RKO (cell line): ENCODE measurements around the gene TCF4.

Experiments used
- DNase-seq: peaks from one replicate; pipeline ENCODE4 v3.0.0-alpha.2; 2016; ENCODE audit warnings: low spot score

TCF4 gene

DNA sequence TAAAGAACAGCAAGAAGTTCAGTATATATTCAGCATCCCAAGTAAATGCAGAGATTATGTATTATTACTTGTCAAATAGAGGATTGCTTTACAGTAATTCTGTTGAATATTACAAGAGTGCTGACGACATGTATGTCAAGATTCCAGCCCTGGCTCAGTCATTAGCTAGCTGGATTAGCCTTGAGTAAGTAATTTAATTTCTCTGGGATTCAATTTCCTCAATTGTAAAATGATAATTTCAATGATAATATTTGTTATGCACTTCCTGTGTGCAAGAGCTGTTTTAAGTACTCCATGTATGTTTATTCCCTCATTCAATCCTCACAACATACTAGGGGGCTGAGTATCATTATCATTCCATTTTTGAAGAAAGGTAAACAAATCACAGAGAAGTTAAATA, 44.0 kb downstream of the TCF4 start:
- no peak for DNase-seq

DNA sequence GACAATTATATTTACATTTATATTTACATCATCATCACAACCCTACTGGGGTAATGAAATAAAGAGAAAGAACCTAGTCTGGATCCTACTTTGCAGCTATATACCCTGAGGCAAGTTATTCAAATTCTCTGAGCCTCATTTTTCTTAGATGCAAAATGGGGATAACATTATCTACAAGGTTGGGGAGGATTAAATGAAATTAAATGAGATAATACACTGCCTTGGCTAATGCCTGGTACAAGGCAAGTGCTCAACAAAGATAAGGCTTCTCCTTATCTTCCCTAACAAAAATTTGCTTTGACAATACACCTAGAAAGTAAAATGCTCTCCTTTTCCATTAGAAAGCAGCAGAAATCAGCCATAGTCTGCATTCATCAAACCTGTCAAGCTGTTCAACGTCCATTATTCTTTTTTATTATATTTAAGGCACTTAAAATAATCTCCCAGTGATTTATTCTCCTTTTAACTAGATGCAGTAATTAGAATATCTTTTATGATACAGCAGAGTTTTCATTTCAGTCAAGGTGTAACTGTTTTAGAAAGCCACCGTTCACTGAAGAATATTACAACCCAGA, 44.8 kb downstream of the TCF4 start:
- DNase-seq: no peak

DNA sequence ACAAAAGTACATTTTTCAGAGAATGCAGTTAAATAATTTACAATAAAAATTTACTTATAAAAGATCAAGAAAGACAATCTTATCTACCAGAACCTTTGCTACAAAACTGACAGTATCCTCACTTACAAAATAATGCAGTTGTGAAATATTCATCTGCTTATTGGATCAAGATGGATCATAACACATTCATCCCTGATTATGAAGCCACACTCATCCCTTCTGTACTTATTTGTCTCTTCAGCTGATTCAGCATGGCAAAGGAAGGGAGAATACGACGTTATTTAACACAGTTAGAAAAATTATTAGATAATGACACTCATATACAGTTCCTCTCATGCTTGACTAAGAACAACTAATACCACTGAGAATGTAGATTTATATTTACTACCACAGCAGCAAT, 46.4 kb downstream of the TCF4 start:
- DNase-seq: no peak

DNA sequence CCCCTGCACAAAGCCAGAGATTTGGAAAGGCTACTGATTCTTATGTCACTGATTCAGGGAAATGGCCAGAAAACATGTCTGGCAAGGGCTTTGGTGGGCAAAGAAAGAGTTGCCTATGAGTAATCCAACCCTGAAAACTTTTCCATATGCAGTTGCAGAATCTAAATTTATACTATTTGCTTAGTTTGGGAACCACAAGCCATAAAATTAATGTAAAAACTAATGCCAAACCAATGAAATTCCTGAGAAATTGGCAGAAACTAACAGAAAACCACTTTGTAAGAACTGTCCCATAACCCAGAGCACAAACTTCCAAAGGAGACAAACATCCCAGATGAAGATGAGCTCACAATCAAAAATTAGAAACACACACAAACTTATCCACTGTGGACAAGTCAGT, 48.8 kb downstream of the TCF4 start:
- DNase-seq: no peak

DNA sequence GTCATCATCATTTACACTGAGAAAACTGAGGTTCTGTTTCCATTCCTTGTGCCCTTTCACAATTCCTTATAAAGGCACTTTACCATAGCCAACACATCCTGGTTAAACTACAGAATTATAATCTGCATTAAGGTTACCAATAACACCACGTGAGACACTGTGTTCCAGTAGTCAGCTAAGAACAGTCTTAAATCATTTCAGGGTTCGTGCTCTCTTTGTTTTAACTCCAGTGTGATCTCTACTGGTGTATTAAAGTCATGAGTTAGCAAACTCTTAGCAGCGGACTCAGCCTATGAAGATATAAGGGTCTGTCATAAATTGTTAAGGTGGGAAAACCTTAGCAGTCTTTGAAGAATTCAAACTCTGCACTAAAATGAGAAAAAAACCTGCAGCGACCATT, 53.0 kb downstream of the TCF4 start:
- no peak for DNase-seq

DNA sequence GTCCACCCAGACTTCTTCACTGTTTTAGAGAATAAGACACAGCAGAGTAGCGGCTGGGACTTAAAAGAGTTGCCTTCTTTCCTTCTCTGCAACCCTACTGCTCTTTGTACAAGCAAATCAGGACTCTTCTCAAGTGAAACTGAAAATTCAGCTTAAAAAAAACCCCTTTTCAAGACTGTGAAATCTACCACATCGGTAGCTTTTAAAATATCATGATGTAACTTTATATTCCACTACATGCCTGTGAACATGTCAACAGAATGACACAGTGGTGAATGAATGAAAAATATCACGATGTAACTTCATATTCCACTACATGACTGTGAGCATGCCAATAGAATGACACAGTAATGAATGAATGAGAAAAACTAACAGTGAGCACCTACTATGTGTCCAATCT, 53.4 kb downstream of the TCF4 start:
- DNase-seq: no peak

DNA sequence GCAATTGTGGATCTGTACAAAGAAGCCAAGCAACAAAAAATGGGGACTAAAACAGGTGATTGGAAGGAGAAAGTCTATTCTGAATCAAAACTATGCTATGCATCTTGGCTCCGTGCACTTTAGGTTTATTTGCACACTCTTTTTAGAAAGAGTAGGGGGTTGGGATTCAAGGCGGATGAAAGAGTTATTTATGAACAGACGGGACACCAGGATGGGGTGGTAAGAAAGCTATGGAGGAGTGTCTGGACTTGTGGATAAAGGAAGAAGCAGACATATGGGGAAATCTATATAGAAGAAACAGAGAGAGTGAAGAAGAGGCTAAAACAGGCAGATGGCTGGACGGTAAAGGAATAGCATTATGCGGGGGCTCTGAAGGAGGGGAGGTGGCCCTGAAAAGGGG, 57.8 kb downstream of the TCF4 start:
- no peak for DNase-seq

DNA sequence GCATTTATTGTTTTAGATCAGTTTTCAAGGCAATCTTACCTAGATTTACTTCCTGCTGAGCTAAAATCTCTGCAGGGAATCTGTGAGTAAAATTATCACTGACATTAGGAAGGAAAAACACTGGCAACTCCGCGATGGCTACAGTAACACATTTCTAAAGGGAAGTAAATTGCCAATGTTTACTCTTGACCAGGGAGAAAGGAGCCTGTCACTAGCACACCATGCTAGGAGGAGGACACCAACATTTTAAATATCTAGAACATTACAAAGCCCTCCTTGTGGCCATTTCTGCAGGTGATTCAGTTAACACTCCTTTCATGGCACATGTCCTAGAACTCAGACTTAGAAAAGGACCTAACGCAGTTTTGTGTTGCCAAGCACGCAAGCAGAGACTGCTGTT, 58.4 kb downstream of the TCF4 start:
- DNase-seq: no peak

DNA sequence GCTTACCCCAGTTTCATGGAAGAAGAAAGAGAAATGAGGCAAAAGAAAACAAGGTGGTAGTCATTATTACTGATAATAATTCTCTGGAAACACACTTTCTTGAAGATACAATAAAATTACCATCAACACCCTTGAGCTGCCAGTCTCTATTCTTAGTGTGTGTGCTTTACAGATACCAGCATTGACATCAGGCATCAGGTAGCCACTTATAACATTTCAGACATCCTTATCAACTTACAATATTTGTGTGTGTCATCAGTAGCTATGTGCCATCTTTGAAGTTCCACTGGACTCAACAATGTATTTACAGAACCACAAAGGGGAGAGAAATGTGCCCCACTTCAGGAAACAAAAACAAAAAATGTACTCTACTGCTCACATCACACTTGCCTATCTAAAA, 62.1 kb downstream of the TCF4 start:
- no peak for DNase-seq

DNA sequence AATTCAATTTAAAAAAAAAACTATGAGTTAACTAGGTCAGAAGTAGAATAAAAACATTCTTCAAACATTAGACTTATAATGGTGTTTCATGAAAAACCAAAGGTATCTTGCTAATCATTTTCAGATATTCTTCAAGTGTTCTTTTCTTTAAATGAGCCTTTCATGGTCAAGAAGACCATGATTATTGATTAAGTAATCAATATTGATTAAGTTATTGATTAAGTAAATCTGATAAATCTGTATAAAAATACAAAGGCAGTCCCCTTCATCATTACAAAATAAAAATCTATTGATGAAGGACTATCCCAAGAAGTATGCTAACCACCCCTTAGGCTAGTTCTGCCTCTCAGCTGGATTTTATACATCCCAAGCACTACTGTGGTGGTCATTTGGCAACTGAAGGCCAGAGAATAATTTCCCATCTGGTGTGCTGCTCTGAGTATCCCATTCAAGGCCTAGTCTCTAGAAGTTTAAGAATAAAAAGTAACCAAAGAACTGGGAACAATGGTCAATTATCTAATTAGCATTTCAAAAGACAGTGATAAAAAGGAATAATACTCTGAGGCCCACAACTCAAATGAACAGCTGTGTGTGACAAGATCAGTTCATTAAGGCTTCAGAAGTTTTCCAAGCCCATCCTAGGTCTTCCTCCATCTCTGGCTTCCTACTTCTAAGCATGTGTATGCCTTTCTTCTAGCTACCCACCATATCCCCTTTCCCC, 63.5 kb downstream of the TCF4 start:
- DNase-seq: no peak

DNA sequence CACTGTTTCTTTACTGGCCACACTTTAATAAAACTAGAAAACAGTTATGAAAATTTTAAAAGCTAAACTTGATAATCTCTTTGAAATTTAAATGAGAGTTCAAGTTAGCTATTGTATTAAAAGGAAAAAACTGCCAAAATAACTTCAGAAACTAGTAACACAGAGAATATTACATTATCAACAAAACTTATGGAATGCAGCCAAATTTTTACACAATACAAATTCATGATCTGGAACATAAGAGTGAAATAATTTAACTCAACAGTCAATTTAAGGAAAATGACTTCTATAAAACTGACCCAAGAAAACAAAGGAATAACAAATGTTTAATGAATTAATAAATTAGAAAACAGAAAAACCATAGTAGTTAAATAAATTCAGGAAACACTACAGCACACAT, 65.0 kb downstream of the TCF4 start:
- no peak for DNase-seq

DNA sequence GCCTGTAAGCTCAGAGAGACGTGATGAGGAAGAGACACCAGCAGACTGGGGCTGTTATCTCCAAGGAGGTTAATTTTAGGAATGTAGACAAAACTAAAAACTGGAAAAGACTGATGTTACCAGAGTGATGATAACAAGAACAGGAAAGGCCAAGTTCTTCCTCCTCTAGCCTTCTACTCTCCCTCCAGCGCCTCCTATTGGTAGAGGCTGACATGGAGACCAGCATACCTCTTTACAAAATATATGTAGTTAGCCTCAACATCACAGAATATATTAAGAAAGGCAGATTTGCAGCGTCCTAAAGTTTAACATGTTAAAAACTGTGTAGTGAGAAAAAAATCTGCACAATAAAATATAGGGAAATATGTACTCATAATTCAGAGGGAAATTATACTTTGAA, 66.0 kb downstream of the TCF4 start:
- DNase-seq: no peak

DNA sequence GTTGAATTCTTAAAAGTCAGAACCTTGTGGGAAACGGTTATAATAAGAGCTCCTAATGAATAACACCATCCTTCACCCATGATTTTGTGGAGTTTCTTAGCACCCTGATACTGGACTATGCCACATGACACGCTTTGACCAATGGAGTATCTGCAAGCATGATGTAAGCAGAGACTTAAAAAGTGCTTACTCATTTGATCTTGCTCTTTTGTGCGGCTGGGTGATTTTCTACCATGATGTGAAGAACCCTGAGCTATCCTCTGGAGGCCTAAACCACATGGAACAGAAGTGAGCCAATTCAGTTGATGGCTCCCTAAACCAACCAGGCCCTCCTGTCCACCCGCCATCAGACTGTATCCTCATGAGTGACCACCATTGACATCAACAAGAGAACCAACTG, 70.9 kb downstream of the TCF4 start:
- DNase-seq: no peak

DNA sequence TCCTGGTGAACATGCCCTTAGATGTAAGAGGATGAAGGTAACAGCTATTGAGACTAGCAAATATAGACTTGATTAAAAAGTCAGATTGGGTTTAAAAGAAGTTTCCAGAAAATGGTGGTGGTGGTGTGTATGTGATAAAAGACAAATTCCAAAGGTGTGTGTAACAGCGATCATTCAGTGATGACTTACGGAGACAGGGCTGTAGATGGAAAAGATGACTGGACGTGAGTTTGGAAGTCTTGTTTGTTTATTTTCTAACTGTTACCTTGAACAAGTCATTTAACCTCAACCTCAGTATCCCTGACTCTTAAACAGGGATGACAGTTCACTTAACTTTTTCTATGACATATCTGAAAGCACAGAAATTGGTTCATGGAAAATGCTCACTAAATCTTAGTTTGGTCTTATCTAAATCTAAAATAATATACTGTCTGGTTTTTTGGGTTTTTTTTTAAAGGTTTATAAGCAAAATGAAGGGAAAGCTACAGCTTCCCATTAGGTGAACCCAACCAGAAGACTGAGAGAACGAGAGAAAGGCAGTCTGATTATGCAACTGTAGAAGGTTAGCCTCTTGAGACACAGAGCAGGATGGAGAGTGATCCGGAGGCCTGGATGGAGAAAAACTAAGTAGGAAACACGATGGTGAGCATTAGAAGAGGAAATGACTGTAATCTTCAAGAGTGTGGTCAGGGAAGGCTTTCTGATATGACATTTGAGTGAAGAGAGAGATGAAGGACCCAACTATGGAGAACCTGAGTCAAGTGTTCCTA, 71.9 kb downstream of the TCF4 start:
- peak; percentile 3 for DNase-seq

DNA sequence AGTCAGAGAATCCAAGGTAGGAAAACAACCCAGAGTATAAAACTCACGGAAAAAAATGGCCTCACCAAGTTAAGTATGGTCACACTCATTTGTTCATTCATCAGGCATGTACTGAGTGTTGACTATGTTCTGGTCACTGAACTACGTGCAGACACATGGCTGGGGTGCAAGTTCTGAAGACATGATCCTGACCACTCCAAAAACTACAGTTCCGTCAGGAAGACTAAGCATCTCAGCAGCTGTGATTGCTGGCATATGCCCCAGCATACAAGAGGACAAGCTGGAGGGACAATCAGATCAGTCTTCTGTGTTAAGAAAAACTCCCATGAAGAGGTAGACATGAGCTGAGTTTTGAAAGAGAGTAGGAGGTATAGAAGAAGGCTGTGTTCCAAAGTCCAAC, 72.8 kb downstream of the TCF4 start:
- DNase-seq: no peak

DNA sequence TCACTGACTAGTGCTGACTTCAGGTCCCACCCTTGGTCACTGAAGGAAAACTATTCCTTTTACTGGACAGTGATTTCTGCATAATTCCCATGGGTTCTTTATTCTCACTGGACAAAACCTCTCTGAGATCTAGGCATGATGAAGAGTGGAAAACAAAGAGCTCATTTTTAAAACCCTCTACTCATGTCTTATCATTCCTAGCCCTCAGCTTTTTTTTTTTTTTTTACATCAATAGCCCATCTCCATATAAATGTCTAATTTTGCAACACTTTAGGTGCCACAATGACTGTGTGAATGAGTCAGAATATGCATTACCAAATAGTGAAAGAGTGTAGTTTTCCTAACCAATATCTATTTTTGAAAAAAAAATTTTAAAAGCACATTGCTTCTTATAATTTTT, 74.8 kb downstream of the TCF4 start:
- no peak for DNase-seq

DNA sequence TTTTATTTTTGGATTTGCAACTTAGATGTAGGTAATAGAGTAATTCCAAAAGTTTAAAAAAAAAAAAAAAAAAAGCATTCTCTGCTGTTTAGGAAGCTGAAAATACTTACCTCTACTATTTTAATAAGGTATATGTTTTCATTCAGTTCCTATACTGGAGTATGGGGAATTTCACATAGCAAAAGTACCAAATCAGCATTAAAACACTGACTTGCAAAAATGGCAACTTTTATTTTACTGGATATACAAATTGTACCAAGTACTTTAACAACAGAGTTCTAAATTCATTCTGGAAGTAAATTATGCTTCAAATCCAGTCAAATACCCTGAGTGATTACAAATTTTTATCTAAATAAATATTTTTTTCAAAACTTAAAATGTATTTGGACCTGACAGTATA, 76.7 kb downstream of the TCF4 start:
- DNase-seq: no peak

DNA sequence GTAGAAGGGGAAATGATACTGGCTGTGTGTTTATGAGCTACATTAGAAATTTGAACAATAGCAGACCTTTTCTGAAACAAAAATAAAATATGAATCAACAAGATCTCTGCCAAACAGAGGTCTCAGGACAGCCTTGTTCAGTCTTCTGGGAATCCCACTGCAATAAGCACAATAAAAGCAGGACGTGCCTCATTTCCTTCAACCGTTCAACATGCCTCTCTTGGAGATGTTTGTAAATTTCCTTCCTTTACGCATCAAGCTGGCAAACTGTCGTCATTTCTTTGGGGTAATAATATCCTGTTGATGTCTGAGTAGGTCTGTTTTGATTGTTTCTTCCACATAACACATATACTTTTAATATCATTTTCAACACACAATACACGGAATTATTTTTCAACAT, 77.2 kb downstream of the TCF4 start:
- DNase-seq: no peak

DNA sequence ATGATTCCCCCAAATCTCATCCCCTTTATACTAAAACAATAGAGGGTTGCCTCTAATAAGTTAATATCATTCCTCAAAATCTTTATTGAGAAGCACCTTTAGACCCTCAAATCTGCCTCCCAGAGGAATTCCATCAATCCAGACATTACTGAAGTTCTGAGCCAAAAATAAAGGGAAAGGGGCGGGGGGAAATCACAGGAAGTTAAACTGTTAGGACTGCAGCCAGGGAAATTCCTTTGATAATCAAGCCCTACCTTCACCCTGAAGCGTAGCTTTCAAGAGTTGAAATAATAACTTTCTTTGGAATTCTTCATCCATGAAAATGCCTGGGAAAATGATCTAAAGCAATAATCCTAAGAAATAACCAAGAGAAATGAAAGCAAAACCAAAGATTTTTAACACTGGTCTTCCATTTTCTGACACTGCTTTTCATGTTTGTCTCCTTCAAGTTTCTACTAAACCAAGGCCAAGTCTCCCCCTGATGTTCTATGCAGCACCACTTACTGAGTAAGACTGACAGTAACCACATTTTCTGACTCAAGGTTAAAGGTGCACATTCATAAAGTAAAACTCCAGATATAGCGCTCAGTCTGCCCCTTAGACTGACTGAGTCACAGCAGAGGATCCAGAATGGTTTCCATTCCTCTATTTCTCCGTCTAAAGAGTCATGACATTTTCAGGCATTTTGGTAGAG, 78.2 kb downstream of the TCF4 start:
- DNase-seq: peak; percentile 16

DNA sequence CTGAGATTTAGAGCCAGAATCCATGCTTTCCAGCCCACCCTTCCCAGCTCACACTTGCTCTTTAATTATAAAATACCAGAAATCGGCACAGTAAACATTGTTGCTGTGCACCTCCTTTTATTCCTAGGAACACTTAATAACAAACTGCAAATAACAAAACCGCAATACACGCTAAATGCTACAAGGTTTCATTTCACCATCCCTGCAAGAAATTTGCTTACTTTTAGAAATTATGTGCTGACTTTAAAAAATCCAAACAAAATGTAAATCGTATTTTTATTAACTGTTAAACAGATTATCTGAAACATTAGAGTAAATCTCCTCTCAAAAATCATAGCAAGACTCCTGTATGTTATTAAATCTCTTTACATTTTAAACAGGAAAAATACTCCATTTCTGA, 79.3 kb downstream of the TCF4 start:
- DNase-seq: no peak

DNA sequence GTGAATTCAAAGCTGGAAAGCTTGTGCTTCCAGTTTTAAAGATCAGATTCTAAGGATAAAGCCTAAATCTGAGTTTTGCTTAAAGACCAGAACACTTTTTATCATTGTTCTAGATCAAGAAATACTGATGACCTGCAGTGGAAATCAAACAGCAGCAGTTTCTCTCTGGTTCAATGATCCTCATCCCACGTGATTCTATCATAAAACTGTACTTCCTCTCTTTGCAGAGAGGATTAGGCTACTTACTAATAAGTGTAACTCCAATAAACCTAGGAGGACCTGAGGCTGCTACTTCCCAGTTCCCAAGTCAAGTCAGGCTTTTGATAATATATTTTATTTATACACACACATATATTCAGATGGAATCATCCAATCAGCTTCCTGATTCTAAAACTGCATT, 81.9 kb downstream of the TCF4 start:
- DNase-seq: no peak

DNA sequence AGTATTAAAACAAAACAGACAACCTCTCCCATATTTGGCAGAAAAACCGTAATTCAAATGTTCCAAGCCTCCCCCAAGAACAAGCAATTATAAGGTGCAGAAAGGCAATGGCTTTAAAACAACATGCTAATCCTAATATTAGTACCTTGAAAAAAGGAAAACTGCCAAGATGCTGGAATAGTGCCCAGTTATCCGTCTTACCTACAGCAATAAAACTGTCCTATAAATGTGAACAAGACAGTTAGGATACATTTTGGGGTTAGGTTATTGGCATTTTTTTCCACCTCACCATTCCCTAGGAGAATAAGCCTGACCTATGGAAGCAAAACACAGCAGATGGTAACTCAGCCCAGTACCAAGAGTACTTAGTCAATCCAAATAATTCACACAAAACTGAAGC, 83.2 kb downstream of the TCF4 start:
- no peak for DNase-seq
